ENCODE results near the gene IMPDH2. TPM values are rescaled to one million over a fixed set of nuclear protein-coding genes. Genes with fewer than 3 reads are reported as not detected.

IMPDH2 gene
- total and polyA plus RNA-seq, 3 donors from 2014 or later = 93.0 to 98.5 (median 95.0) TPM

GRCh38 chr3:49016414-49017228 is 12.6 kb downstream of the IMPDH2 start:
- no peak overlapping the region for H3K4me3 ChIP-seq
- H3K27ac ChIP-seq = no peak overlapping the region
- H3K9me3 ChIP-seq = no peaks in the 10 kb centered on the region
- H3K27me3 ChIP-seq = no peaks in the 10 kb centered on the region
- no peak for TF ChIP-seq POLR2A (IDR thresholded peaks at IDR 0.05)
- no peak for TF ChIP-seq CTCF (IDR thresholded peaks at IDR 0.05)
- H3K4me1 ChIP-seq = peaks cover 35% of the 10 kb centered on the region
- WGBS, 2 donors = 79 to 88% methylated on average over 6 of the region's 6 CpGs
- intact Hi-C loops (cut with DNase I; ENCODE audit: low total_unique reads) = no loop called here
- DNase-seq = no peak
- H3K36me3 ChIP-seq (ENCODE audit: low read depth, missing control alignments) = no peaks in the 10 kb centered on the region

GRCh38 chr3:49015765-49016164 is 13.4 kb downstream of the IMPDH2 start:
- WGBS, 2 donors = 64 to 68% methylated on average over 5 to 6 of the region's 6 CpGs
- TF ChIP-seq POLR2A (IDR thresholded peaks at IDR 0.05) (no peak), CTCF (IDR thresholded peaks at IDR 0.05) (no peak)
- DNase-seq = no peak
- Histone ChIP-seq H3K9me3 (no peaks in the 10 kb centered on the region), H3K27me3 (no peaks in the 10 kb centered on the region), H3K4me1 (peaks cover 35% of the 10 kb centered on the region), H3K27ac (no peak overlapping the region), H3K36me3 (ENCODE audit: low read depth, missing control alignments) (no peaks in the 10 kb centered on the region), H3K4me3 (no peak overlapping the region)
- intact Hi-C loops (cut with DNase I; ENCODE audit: low total_unique reads) = no loop called here

GRCh38 chr3:49015072-49015471 is 14.1 kb downstream of the IMPDH2 start:
- DNase-seq = no peak
- H3K4me3 ChIP-seq = no peak overlapping the region
- peaks cover 31% of the 10 kb centered on the region for H3K4me1 ChIP-seq
- H3K27me3 ChIP-seq = no peaks in the 10 kb centered on the region
- H3K36me3 ChIP-seq (ENCODE audit: low read depth, missing control alignments) = no peaks in the 10 kb centered on the region
- TF ChIP-seq POLR2A (IDR thresholded peaks at IDR 0.05) = no peak
- TF ChIP-seq CTCF (IDR thresholded peaks at IDR 0.05) = no peak
- no peaks in the 10 kb centered on the region for H3K9me3 ChIP-seq
- 70 to 81% methylated on average over 2 to 8 of the region's 8 CpGs for WGBS, 2 donors
- intact Hi-C loops (cut with DNase I; ENCODE audit: low total_unique reads) = no loop called here
- H3K27ac ChIP-seq = no peak overlapping the region

- intact Hi-C loops (cut with DNase I; ENCODE audit: low total_unique reads) = no loop called here
- peaks cover 20% of the 10 kb centered on the region for H3K4me1 ChIP-seq
- no peak overlapping the region for H3K4me3 ChIP-seq
- no peaks in the 10 kb centered on the region for H3K36me3 ChIP-seq (ENCODE audit: low read depth, missing control alignments)
- DNase-seq = peak; percentile 78
- TF ChIP-seq POLR2A (IDR thresholded peaks at IDR 0.05) (no peak), CTCF (IDR thresholded peaks at IDR 0.05) (peak; percentile 24 to 57 (median 38))
- WGBS, 2 donors = 82 to 84% methylated on average over 17 to 24 of the region's 24 CpGs
- no peak overlapping the region for H3K27ac ChIP-seq
- H3K27me3 ChIP-seq = no peaks in the 10 kb centered on the region
- H3K9me3 ChIP-seq = no peaks in the 10 kb centered on the region
Observed at GRCh38 chr3:49013738-49014660, 15.2 kb downstream of the IMPDH2 start.

Data from testis (tissue), 3 donors.